Endothelial cell of umbilical vein (primary cell): ENCODE measurements around the gene NCK2. TPM values are rescaled to one million over a fixed set of nuclear protein-coding genes. Genes with fewer than 3 reads are reported as not detected.

ENCODE experiments used
- BruUV-seq: library from RNA; stranded (reverse); fragments of 400-500 nt; replicated peaks from 2 replicates; lab custom pipeline; 2021; lab: Mats Ljungman, UMichigan
- CTCF ChIA-PET: fragments of 300-600, 350-600 bp; sonication (Branson Sonifier 250); formaldehyde crosslinking; loops from one replicate; lab custom pipeline; 2021; ENCODE audit warnings: antibody characterized with exemption, inconsistent platforms; lab: Charles Lee
- POLR2A ChIA-PET: fragments of 300-600, 350-600 bp; sonication (Branson Sonifier 250); formaldehyde crosslinking; loops from one replicate; lab custom pipeline; 2021; ENCODE audit warnings: antibody characterized with exemption, inconsistent platforms; lab: Charles Lee
- DNase-seq: peaks from one replicate; pipeline ENCODE4 v3.0.0-alpha.2; 2011; ENCODE audit warnings: low read depth, low spot score
- FAIRE-seq: peaks from 2 replicates; lab custom pipeline; 2011; peaks lifted over from hg19 to GRCh38; lab: Jason Lieb, UNC
- H2AFZ ChIP-seq: 2 replicates; pipeline ENCODE4 v1.6.0; 2012; ENCODE audit warnings: low read depth, low read length, control low read depth, inconsistent platforms
- H3K27ac ChIP-seq: 2 replicates; pipeline ENCODE4 v1.5.1; 2011; ENCODE audit warnings: low read depth, mild to moderate bottlenecking, control low read depth, low read length, moderate library complexity; ENCODE audit not compliant: insufficient read depth
- H3K27me3 ChIP-seq, 2 experiments: 2 replicates each; pipeline versions ENCODE4 v1.6.0 to v1.6.1; 2011; ENCODE audit warnings: low read length in 2 of 2, mixed read lengths in 1 of 2; ENCODE audit not compliant: control insufficient read depth in 2 of 2, insufficient read depth in 2 of 2
- H3K36me3 ChIP-seq, 2 experiments: 2 replicates in 1 of 2; 3 replicates in 1 of 2; pipeline ENCODE4 v1.5.1; 2011; ENCODE audit warnings: low read length in 2 of 2, mild to moderate bottlenecking in 1 of 2, moderate library complexity in 1 of 2; ENCODE audit not compliant: control insufficient read depth in 2 of 2, insufficient read depth in 2 of 2; ENCODE audit errors: extremely low read depth in 1 of 2
- H3K4me1 ChIP-seq: 3 replicates; pipeline ENCODE4 v1.5.1; 2011; ENCODE audit warnings: mild to moderate bottlenecking, low read length; ENCODE audit not compliant: control insufficient read depth, insufficient read depth; ENCODE audit errors: extremely low read depth
- H3K4me2 ChIP-seq: 2 replicates; pipeline ENCODE4 v1.6.1; 2011; ENCODE audit warnings: low read length, control low read depth, mixed read lengths; ENCODE audit not compliant: insufficient read depth
- H3K4me3 ChIP-seq, 3 experiments: fragments of 200-600 bp in 1 of 3; sonication (generic), shearing (Covaris generic) in 1 of 3; replicated peaks in 1 of 3; 2 replicates each; pipeline ENCODE4 v1.5.1; 2011 to 2016; ENCODE audit warnings: control low read depth in 3 of 3, low read length in 3 of 3, mild to moderate bottlenecking in 2 of 3, inconsistent platforms in 1 of 3, low read depth in 1 of 3, moderate library complexity in 1 of 3; ENCODE audit not compliant: insufficient read depth in 1 of 3
- H3K79me2 ChIP-seq: 2 replicates; pipeline ENCODE4 v1.6.0; 2012; ENCODE audit warnings: low read length, inconsistent platforms; ENCODE audit not compliant: control insufficient read depth, insufficient read depth
- H3K9ac ChIP-seq: replicated peaks from 2 replicates; pipeline ENCODE3; 2011; ENCODE audit warnings: low read length, control low read depth; ENCODE audit not compliant: insufficient read depth; ENCODE audit errors: extremely low read depth
- H3K9me1 ChIP-seq: replicated peaks from 3 replicates; pipeline ENCODE4 v1.6.0; 2011; ENCODE audit warnings: mild to moderate bottlenecking, low read length; ENCODE audit not compliant: control insufficient read depth, insufficient read depth; ENCODE audit errors: extremely low read depth
- H3K9me3 ChIP-seq: replicated peaks from 2 replicates; pipeline ENCODE4 v1.5.1; 2012; ENCODE audit warnings: low read length, inconsistent platforms; ENCODE audit not compliant: control insufficient read depth, insufficient read depth
- H4K20me1 ChIP-seq: replicated peaks from 2 replicates; pipeline ENCODE3; 2011; ENCODE audit warnings: mild to moderate bottlenecking, low read length; ENCODE audit not compliant: control insufficient read depth, insufficient read depth; ENCODE audit errors: extremely low read depth
- EZH2 ChIP-seq: IDR thresholded peaks from 2 replicates; pipeline ENCODE4 v1.6.1; 2012; ENCODE audit warnings: borderline replicate concordance, low read depth, mild to moderate bottlenecking, moderate library complexity, low read length, inconsistent platforms; ENCODE audit not compliant: severe bottlenecking
- FOS ChIP-seq: IDR thresholded peaks from 2 replicates; pipeline ENCODE4 v1.6.1; 2011; ENCODE audit warnings: mild to moderate bottlenecking, low read length, moderate library complexity, borderline replicate concordance; ENCODE audit not compliant: insufficient read depth
- JUN ChIP-seq: IDR thresholded peaks from 2 replicates; pipeline ENCODE4 v1.6.1; 2011; ENCODE audit warnings: borderline replicate concordance, low read depth; ENCODE audit not compliant: insufficient read length, insufficient read depth
- MYC ChIP-seq: IDR thresholded peaks from one replicate; pipeline ENCODE4 v1.6.1; 2011; ENCODE audit warnings: mild to moderate bottlenecking, low read depth, low read length
- POLR2A ChIP-seq: IDR thresholded peaks from 2 replicates; pipeline ENCODE4 v1.6.1; 2012; ENCODE audit warnings: low read depth, mild to moderate bottlenecking, control low read depth, low read length
- POLR2AphosphoS5 ChIP-seq: IDR thresholded peaks from 2 replicates; pipeline ENCODE4 v1.6.1; 2012; ENCODE audit warnings: low read depth, mild to moderate bottlenecking, control low read depth, low read length, moderate library complexity; ENCODE audit not compliant: insufficient read depth
- dilution Hi-C: fragments of 300-500 bp; cut with MboI; formaldehyde crosslinking; loops from one replicate; pipeline ENCODE4 v1.15.0; 2019; ENCODE audit warnings: low sequenced_read_pairs; ENCODE audit not compliant: extremely low pct_ligation_motif_present
- intact Hi-C: fragments of 100-400 bp; cut with micrococcal nuclease; formaldehyde crosslinking; loops from one replicate; pipeline ENCODE4 v1.10.0; 2022
- polyA plus RNA-seq, 4 experiments: library from polyadenylated mRNA; depleted of rRNA in 3 of 4; stranded (reverse) in 3 of 4; unstranded in 1 of 4; fragments of >200 nt; gene quantifications; 2 replicates each; pipeline versions ENCODE4 v1.2.1 to v1.2.3, GENCODE V29; 2011 to 2012; ENCODE audit warnings: missing spikeins in 1 of 4
- total RNA-seq: library from RNA; stranded (reverse); gene quantifications from 2 replicates; pipeline ENCODE4 v1.2.3, GENCODE V29; 2021
- TF ChIP-seq, protein P1 (sequence below): IDR thresholded peaks from 2 replicates; pipeline ENCODE4 v1.6.1; 2011; ENCODE audit not compliant: insufficient read depth, insufficient read length

NCK2 gene
- total and polyA plus RNA-seq, 2 donors (not counting 3 experiments of a cell fraction or from before 2014, with no cell fraction given): 23.8 to 39.1 TPM

DNA sequence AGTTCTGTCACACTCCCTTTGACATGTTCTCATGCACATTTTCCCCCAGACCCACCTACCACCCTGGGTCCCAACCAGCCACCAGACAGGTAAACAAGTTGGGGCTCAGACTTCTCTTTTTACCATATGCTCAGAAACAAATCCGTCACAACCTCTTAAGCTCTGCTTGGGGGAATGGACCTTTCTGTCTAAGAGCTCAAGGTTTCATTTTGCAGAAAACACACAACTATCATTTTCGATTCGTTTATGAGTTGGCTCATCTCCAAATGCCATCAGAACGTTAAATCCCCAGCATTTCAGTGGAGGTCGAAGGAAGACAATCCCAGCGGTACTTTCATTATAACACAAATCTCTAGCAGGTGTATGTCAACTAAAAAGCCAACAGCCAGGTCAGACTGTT, 30.6 kb upstream of the NCK2 start:
- BruUV-seq: no TSS peak
- intact Hi-C loops: no loop called here
- H2AFZ ChIP-seq: no peak overlapping the region
- H3K9me3 ChIP-seq: no peaks in the 10 kb centered on the region
- ChIA-PET POLR2A (no interaction called here), CTCF (no interaction called here)
- dilution Hi-C loops: no loop called here
- H3K9me1 ChIP-seq: no peaks in the 10 kb centered on the region
- H3K27me3 ChIP-seq: no peaks in the 10 kb centered on the region
- DNase-seq (no peak), FAIRE-seq (no peak)
- H3K27ac ChIP-seq: no peak overlapping the region
- H3K4me1 ChIP-seq: no peaks in the 10 kb centered on the region
- no peaks in the 10 kb centered on the region for H4K20me1 ChIP-seq
- H3K4me2 ChIP-seq: no peak overlapping the region
- no peak overlapping the region for H3K4me3 ChIP-seq
- no peak for TF ChIP-seq MYC
- no peak for TF ChIP-seq POLR2AphosphoS5
- no peak for TF ChIP-seq FOS
- TF ChIP-seq EZH2: no peak
- no peak for TF ChIP-seq POLR2A
- TF ChIP-seq JUN: no peak
- no peaks in the 10 kb centered on the region for H3K36me3 ChIP-seq
- H3K79me2 ChIP-seq: no peaks in the 10 kb centered on the region
- H3K9ac ChIP-seq: no peak overlapping the region

DNA sequence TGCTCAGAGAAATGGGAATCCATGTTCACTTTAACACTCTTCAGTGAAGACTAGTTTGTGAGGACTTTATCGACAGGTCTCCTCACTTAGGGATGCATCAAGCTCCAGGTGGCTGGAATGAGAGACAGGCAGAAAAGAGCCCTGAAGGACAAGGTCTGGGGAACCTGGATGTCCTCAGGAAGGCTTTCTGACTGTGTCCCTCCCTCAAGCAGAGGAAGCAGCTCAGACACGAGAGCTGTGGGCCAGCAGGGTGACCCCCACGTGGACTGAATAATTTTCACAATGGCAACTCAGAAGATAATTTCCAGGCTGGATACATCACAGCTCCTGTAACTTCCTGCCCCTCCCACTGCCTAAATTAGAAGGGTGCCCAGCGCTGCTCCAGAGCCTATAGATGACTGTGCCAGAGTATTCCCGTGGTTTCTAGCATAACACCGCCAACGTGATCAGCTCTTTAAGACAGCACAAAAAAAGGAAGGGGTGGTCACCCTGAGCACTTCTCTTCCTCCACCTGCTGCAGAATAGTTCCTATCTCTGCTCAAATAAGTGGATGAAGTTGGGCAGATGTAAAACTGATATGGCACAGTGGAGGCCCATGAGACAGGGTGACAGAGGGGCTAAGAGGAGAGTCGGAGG, 25.7 kb upstream of the NCK2 start:
- peaks cover 0 to 2% of the 10 kb centered on the region in 2 experiments for H3K27me3 ChIP-seq
- no peak overlapping the region for H3K27ac ChIP-seq
- H3K9me1 ChIP-seq: no peaks in the 10 kb centered on the region
- dilution Hi-C loops: no loop called here
- no peaks in the 10 kb centered on the region for H3K9me3 ChIP-seq
- no peaks in the 10 kb centered on the region for H4K20me1 ChIP-seq
- no peak for DNase-seq
- no peaks in the 10 kb centered on the region for H3K79me2 ChIP-seq
- intact Hi-C loops: no loop called here
- no peak overlapping the region for H2AFZ ChIP-seq
- no peak overlapping the region for H3K4me3 ChIP-seq
- H3K4me2 ChIP-seq: no peak overlapping the region
- no peak for FAIRE-seq
- POLR2A ChIA-PET: no interaction called here
- H3K9ac ChIP-seq: no peak overlapping the region
- CTCF ChIA-PET: interaction anchor here (1.0 kb wide), 1 partner anchor 9 kb away, joined by 3 read pairs; no protein-coding TSS in a partner anchor
- TF ChIP-seq FOS: no peak
- TF ChIP-seq POLR2A: no peak
- TF ChIP-seq, protein P1, sequence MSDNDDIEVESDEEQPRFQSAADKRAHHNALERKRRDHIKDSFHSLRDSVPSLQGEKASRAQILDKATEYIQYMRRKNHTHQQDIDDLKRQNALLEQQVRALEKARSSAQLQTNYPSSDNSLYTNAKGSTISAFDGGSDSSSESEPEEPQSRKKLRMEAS: no peak
- H3K36me3 ChIP-seq: no peaks in the 10 kb centered on the region
- H3K4me1 ChIP-seq: no peaks in the 10 kb centered on the region
- no TSS peak for BruUV-seq
